GM12872 (cell line): Measurements from ENCODE around the gene TRPM5.

ENCODE experiments used
- TF ChIP-seq, protein P1 (sequence below): IDR thresholded peaks from 3 replicates; pipeline ENCODE4 v1.5.1; 2011; ENCODE audit warnings: low read depth, mild to moderate bottlenecking, low read length, moderate library complexity; ENCODE audit not compliant: insufficient read depth

Gene TRPM5

DNA sequence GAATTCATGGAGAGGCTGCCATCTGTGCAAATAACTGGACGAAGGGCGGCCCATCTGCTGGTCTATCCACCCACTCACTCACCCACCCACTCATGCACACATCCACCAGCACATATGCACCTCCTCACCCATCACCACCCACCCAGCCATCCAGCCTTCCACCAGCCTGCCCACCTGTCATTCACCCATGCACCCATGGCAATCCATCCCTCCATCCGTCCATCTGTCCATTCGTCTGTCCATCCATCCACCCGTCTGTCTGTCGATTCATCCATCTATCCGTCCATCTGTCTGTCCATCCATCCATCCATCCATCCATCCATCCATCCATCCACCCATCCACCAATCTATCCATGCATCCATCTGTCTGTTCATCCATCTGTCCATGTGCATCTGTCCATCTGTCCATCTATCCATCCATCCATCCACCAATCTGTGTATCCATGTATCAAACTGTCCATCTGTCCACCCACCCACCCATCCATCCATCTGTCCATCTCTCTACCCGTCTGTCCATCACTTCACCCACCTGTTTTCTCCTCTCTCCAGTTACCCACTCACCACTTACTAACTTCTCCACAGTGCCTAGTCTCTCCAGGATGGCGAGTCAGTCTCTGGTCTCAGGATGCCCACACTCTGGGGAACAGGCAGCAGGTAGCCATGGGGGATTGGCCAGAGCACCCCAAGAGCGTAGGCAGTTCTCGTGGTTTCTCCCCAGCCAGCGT is 8.9 kb downstream of the TRPM5 start:
- TF ChIP-seq, protein P1, sequence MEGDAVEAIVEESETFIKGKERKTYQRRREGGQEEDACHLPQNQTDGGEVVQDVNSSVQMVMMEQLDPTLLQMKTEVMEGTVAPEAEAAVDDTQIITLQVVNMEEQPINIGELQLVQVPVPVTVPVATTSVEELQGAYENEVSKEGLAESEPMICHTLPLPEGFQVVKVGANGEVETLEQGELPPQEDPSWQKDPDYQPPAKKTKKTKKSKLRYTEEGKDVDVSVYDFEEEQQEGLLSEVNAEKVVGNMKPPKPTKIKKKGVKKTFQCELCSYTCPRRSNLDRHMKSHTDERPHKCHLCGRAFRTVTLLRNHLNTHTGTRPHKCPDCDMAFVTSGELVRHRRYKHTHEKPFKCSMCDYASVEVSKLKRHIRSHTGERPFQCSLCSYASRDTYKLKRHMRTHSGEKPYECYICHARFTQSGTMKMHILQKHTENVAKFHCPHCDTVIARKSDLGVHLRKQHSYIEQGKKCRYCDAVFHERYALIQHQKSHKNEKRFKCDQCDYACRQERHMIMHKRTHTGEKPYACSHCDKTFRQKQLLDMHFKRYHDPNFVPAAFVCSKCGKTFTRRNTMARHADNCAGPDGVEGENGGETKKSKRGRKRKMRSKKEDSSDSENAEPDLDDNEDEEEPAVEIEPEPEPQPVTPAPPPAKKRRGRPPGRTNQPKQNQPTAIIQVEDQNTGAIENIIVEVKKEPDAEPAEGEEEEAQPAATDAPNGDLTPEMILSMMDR: no peak

DNA sequence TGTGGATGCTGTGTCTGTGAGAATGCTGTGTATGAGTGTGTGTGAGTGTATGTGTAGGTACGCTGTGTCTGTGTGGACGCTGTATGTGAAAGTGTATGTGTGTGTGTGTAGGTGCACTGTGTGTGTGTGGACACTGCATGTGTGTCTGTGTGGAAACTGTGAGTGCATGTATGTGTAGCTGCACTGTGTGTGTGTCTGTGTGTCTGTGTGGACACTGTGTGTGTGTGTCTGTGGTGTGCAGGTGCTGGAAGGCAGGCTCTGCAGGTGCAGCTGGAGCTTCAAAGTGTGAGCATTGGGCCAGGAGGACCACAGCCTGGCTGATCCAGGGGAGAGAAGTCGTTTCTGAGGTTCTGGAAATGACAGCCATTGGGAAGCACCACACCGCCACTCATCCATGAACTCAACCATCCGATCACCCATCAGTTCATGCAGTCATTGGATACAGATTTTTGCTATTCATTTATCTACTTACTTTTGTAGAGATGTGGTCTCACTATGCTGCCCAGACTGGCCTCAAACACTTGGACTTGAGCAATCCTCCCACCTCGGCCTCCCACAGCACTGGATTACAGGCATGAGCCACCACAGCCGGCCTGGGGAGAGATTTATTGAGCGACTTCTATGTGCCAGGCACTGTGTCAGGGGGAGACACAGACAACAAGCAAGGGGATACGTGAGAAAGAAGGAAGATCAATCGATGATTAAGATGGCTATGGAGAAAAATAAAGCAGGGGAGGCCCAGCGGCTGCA is 9.6 kb downstream of the TRPM5 start:
- TF ChIP-seq, protein P1: no peak

DNA sequence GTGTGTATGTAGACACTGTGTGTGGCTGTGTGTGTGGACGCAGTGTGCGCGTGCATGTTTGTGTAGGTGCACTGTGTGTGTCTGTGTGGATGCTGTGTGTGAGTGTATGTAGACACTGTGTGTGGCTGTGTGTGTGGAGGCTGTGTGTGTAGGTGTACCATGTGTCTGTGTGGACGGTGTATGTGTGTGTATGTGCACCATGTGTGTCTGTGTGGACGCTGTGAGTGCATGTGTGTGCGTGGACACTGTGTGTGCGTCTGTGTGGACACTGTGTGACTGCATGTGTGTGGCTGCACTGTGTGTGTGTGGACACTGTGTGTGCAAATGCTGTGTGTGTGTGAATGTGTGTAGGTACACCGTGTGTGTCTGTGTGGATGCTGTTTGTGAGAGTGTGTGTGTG is 10.3 kb downstream of the TRPM5 start:
- TF ChIP-seq, protein P1: no peak

DNA sequence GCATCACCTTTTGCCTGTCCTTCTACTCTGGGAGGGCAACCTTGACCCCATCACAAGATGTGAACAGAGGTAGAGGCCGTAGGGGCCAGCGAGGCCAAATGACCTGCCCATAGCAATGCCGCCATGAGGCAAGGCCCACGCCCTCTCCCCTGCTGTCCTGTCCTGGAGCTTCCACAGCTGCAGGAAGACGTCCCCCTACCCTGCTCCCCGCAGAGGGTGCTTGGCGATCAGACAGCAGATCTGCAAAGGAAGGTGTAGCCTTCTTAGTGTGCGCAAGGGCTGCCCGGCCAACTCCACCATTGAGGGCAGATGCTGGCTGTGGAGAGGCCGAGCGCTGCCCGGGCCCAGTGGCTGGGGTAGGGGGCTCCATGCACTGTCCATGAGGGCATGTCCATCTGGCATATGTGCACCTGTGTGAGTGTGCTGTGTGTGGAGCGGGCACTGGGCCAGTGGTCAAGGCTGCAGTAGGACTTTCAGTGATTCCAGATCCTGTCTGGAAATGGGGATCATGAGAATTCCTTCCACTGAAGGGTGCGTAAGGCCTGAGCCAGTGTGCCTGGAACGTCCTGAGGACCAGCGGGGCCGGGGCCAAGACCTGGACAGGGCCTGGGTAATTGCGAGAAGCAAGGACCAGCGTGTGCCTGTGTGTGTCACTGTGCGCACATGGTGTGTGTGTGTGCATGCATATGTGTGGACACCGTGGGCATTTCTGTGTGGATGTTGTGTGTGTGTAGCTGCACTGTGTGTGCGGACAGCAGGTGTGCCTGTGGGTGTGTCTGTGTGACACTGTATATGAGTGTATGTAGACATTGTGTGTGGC is 11.0 kb downstream of the TRPM5 start:
- TF ChIP-seq, protein P1: no peak

DNA sequence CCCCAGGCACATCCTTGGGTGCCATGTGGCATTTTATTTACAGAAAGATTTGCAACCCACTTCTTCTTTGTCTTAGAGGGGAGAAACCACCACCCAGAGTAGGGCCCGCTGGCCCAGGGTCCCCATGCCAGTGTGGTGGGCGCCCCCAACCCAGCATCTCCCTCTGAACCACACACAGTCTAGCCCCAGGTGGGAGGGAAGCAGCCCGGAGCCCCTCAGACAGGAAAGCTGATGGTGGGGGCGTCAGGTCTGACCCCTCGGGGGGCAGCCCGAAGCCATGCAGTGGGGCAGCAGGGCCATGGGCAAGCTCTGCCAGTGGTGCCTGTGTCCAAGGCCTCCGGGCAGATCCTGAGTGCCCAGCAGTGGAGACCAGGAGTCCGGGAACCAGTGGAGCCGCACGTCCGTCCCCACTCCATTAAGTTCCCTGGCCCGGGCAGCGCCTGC is 11.7 kb downstream of the TRPM5 start:
- TF ChIP-seq, protein P1: no peak

DNA sequence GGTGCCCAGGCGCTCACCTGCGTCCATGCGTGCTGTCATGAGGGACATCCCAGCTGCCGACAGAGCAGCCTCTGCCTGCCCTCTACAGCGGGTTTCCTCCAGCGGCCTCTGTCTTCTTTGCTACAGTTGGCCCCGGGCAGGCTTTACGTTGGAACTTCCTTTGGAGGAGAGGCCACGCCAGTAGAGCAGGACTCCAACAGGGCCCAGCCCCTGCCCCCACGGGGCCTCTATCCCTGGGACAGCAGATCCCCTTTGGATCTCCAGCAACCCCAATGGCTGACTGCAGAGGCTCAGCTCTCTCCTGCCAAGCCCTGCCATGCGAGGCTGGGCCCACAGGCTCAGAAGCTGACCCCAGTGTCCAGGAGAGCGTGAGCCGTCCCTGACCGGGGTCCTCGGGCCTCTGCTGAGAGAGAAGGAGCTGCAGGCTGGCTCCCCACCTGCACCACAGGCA is 12.1 kb downstream of the TRPM5 start:
- TF ChIP-seq, protein P1: no peak

DNA sequence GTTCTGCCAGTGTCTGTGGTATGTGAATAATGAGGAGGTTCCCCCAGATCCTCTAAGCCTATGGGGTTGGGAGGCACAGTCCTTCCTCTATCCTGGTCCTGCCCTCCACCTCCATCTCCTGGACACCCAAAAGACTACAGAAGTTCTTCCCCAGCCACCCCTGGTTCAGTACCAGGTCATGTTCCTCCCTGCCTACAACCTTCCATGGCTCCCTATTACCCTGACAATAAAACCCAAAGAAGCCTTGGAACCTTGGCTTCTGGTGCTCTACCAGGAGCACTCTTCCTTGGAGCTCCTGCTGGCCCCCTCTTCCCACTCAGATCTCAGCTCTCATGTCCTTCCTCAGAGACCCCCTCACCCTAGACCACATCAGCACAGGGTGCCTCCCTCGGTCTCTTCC is 12.9 kb downstream of the TRPM5 start:
- TF ChIP-seq, protein P1: no peak
